ENCODE data around the gene PARP8.

DNA sequence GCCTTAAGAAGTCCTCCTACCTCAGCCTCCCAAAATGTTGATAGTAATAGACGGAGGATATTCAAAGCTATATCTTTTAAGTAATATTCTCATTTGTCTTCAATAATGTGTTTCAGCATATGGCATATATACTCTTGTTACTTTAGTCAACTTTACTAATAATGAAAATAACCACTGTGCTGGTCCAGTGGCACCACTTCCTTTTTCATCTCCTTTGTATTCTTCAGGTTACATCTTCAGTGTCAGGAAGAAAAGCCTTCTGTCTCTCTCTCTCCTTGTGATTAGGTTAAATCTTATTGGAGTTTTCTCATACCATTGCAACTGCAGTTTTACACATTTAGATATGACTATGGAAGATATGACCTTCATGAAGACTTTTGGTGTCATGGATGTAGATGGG is 31.3 kb downstream of the PARP8 start:
- TF ChIP-seq, protein P1, sequence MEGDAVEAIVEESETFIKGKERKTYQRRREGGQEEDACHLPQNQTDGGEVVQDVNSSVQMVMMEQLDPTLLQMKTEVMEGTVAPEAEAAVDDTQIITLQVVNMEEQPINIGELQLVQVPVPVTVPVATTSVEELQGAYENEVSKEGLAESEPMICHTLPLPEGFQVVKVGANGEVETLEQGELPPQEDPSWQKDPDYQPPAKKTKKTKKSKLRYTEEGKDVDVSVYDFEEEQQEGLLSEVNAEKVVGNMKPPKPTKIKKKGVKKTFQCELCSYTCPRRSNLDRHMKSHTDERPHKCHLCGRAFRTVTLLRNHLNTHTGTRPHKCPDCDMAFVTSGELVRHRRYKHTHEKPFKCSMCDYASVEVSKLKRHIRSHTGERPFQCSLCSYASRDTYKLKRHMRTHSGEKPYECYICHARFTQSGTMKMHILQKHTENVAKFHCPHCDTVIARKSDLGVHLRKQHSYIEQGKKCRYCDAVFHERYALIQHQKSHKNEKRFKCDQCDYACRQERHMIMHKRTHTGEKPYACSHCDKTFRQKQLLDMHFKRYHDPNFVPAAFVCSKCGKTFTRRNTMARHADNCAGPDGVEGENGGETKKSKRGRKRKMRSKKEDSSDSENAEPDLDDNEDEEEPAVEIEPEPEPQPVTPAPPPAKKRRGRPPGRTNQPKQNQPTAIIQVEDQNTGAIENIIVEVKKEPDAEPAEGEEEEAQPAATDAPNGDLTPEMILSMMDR (optimal IDR thresholded peaks at IDR 0.05 in 1 of 3, IDR thresholded peaks at IDR 0.05 in 1 of 3, conservative IDR thresholded peaks at IDR 0.05 in 1 of 3; ENCODE audit: extremely low read depth in 1 of 3, insufficient read depth in 2 of 3, low read length in 3 of 3), result no peak
- TF ChIP-seq EZH2 (IDR thresholded peaks at IDR 0.05; ENCODE audit: low read length), result no peak
